HEK293T (cell line): ENCODE data around the gene PRMT1.
A peak's percentile ranks its signal among the peaks of the same experiment; 100 is the strongest.

Source experiments
- CTCF ChIA-PET: fragments of 350-600 bp; formaldehyde crosslinking; extraction: SDS; loops from one replicate; lab custom pipeline; 2021; ENCODE audit warnings: antibody characterized with exemption, inconsistent platforms; lab: Yijun Ruan, JAX
- POLR2A ChIA-PET: fragments of 350-600 bp; formaldehyde crosslinking; extraction: SDS; loops from one replicate; lab custom pipeline; 2020; ENCODE audit warnings: antibody characterized with exemption, inconsistent platforms; lab: Yijun Ruan, JAX
- DNase-seq: peaks from one replicate; pipeline ENCODE4 v3.0.0; 2012; ENCODE audit warnings: mixed read lengths; ENCODE audit errors: extremely low spot score
- ARNT ChIP-seq: fragments of 450-650 bp; IDR thresholded peaks from 2 replicates; pipeline ENCODE4 v1.6.1; 2017; ENCODE audit warnings: mild to moderate bottlenecking
- BHLHE40 ChIP-seq: fragments of 450-650 bp; IDR thresholded peaks from 2 replicates; pipeline ENCODE4 v1.6.1; 2016; ENCODE audit warnings: mild to moderate bottlenecking, moderate library complexity, borderline replicate concordance
- CTBP1 ChIP-seq: fragments of 450-650 bp; IDR thresholded peaks from 2 replicates; pipeline ENCODE4 v1.6.1; 2016; ENCODE audit warnings: borderline replicate concordance
- ELF4 ChIP-seq: fragments of 450-650 bp; IDR thresholded peaks from 2 replicates; pipeline ENCODE4 v1.6.1; 2017; ENCODE audit warnings: antibody characterized with exemption
- FOXA1 ChIP-seq: fragments of 450-650 bp; IDR thresholded peaks from 2 replicates; pipeline ENCODE4 v1.6.1; 2016; ENCODE audit warnings: mild to moderate bottlenecking
- FOXK2 ChIP-seq: fragments of 450-650 bp; IDR thresholded peaks from 2 replicates; pipeline ENCODE4 v1.6.1; 2016; ENCODE audit warnings: mild to moderate bottlenecking
- FOXM1 ChIP-seq: fragments of 450-650 bp; IDR thresholded peaks from 2 replicates; pipeline ENCODE4 v1.6.1; 2017; ENCODE audit warnings: mild to moderate bottlenecking, borderline replicate concordance
- HDGF ChIP-seq: fragments of 450-650 bp; IDR thresholded peaks from 2 replicates; pipeline ENCODE4 v1.6.1; 2017; ENCODE audit warnings: antibody characterized with exemption, borderline replicate concordance
- L3MBTL2 ChIP-seq: fragments of 450-650 bp; conservative IDR thresholded peaks from 2 replicates; pipeline ENCODE4 v1.6.1; 2016; ENCODE audit warnings: mild to moderate bottlenecking
- LEF1 ChIP-seq: fragments of 450-650 bp; IDR thresholded peaks from 2 replicates; pipeline ENCODE4 v1.6.1; 2017; ENCODE audit warnings: mild to moderate bottlenecking, borderline replicate concordance
- NFRKB ChIP-seq: fragments of 450-650 bp; IDR thresholded peaks from 2 replicates; pipeline ENCODE4 v1.6.1; 2016; ENCODE audit warnings: mild to moderate bottlenecking, moderate library complexity
- SP1 ChIP-seq: fragments of 450-650 bp; IDR thresholded peaks from 2 replicates; pipeline ENCODE4 v1.6.1; 2017
- SUZ12 ChIP-seq: fragments of 450-650 bp; IDR thresholded peaks from 2 replicates; pipeline ENCODE4 v1.6.1; 2016; ENCODE audit warnings: mild to moderate bottlenecking
- TARDBP ChIP-seq: fragments of 450-650 bp; IDR thresholded peaks from 2 replicates; pipeline ENCODE4 v1.6.1; 2016
- ZNF384 ChIP-seq: fragments of 450-650 bp; IDR thresholded peaks from 2 replicates; pipeline ENCODE4 v1.6.1; 2016
- TF ChIP-seq, protein P1 (sequence below): fragments of 450-650 bp; IDR thresholded peaks from 2 replicates; pipeline ENCODE4 v1.6.1; 2016

Gene PRMT1

DNA sequence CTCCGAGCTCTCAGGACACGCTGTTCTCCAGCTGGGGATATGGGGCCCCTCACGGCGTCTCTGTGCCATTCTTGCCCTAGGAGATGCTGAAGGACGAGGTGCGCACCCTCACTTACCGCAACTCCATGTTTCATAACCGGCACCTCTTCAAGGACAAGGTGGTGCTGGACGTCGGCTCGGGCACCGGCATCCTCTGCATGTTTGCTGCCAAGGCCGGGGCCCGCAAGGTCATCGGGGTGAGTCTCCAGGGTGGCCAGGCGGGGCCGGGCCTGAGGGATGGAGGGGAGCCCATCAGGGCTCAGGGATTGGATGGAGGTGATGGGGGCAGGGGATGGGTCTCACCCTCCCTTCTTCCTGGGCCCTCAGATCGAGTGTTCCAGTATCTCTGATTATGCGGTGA is 4.8 kb downstream of the PRMT1 start:
- POLR2A ChIA-PET: no interaction called here
- no peak for TF ChIP-seq NFRKB
- no peak for TF ChIP-seq TARDBP
- TF ChIP-seq BHLHE40: no peak
- no peak for TF ChIP-seq FOXK2
- no peak for TF ChIP-seq ZNF384
- TF ChIP-seq CTBP1: no peak
- TF ChIP-seq LEF1: no peak
- TF ChIP-seq L3MBTL2: no peak
- TF ChIP-seq SP1: no peak
- TF ChIP-seq, protein P1, sequence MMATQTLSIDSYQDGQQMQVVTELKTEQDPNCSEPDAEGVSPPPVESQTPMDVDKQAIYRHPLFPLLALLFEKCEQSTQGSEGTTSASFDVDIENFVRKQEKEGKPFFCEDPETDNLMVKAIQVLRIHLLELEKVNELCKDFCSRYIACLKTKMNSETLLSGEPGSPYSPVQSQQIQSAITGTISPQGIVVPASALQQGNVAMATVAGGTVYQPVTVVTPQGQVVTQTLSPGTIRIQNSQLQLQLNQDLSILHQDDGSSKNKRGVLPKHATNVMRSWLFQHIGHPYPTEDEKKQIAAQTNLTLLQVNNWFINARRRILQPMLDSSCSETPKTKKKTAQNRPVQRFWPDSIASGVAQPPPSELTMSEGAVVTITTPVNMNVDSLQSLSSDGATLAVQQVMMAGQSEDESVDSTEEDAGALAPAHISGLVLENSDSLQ: no peak
- no peak for TF ChIP-seq SUZ12
- TF ChIP-seq FOXM1: no peak
- TF ChIP-seq ARNT: no peak
- DNase-seq: no peak
- CTCF ChIA-PET: no interaction called here

GRCh38 chr19:49682274-49682673 is 5.2 kb downstream of the PRMT1 start:
- no peak for DNase-seq
- TF ChIP-seq FOXM1 (no peak), ZNF384 (no peak), ELF4 (no peak), FOXK2 (no peak), BHLHE40 (no peak), SP1 (no peak), HDGF (no peak), LEF1 (no peak), NFRKB (no peak), CTBP1 (no peak), FOXA1 (no peak), SUZ12 (no peak), ARNT (no peak), TARDBP (no peak), L3MBTL2 (no peak)
- TF ChIP-seq, protein P1: no peak
- ChIA-PET CTCF (no interaction called here), POLR2A (no interaction called here)

DNA sequence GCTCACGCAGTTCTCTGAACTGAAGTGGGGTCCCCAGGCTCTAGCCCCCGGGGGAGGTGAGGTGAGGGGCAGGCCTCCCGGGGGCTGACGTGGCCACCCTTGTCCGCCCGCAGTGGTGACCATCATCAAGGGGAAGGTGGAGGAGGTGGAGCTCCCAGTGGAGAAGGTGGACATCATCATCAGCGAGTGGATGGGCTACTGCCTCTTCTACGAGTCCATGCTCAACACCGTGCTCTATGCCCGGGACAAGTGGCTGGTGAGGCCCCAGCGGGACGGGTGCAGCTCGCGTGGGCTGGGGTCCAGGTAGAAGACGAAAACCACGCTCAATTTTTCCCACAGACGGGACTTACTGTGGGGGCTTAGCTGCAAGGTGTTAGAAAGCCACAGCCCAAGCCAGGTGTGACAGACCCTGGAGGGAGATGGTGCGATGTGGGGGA is 6.8 kb downstream of the PRMT1 start:
- TF ChIP-seq CTBP1: no peak
- no peak for TF ChIP-seq BHLHE40
- TF ChIP-seq SUZ12: no peak
- no peak for TF ChIP-seq NFRKB
- TF ChIP-seq FOXM1: no peak
- TF ChIP-seq L3MBTL2: no peak
- no peak for TF ChIP-seq ELF4
- TF ChIP-seq, protein P1: no peak
- no peak for TF ChIP-seq ARNT
- TF ChIP-seq FOXK2: no peak
- TF ChIP-seq FOXA1: no peak
- no peak for TF ChIP-seq LEF1
- no peak for TF ChIP-seq HDGF
- TF ChIP-seq ZNF384: no peak
- no peak for TF ChIP-seq TARDBP
- TF ChIP-seq SP1: no peak
- POLR2A ChIA-PET: no interaction called here
- no peak for DNase-seq
- CTCF ChIA-PET: no interaction called here

DNA sequence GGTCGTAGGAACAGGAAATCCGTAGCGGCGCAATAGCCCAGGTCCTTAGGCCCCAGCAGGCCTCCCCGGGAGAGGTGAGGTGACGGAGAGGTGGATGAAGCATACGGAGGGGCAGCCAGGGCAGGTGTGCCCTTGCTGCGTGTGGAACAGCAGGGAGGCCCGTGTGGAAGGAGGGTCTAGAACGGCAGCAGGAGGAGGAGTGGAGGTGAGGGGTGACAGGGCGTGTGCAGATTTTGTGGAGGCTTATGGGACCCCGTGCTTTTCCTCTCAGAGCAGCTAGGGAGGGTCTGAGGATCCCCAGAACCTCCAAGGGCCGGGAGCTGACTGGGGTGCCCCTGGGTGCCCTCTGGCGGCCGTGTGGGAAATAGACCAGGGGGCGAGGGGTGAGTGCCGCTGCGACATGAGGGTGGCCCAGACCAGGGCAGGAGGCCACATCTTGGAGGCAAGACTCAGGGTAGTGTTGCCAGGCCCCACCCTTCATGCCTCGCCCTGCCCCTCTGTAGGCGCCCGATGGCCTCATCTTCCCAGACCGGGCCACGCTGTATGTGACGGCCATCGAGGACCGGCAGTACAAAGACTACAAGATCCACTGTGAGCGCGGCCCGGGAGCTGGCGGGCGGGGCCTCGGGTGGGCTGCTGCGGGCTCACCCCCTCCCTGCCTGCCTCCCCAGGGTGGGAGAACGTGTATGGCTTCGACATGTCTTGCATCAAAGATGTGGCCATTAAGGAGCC is 7.3 kb downstream of the PRMT1 start:
- DNase-seq: peak; percentile 40
- TF ChIP-seq CTBP1 (no peak), TARDBP (no peak), ARNT (no peak), FOXK2 (no peak), L3MBTL2 (no peak), SUZ12 (no peak), HDGF (no peak), NFRKB (no peak), FOXM1 (no peak), ELF4 (no peak), ZNF384 (no peak)
- TF ChIP-seq, protein P1: no peak
- POLR2A ChIA-PET: no interaction called here
- CTCF ChIA-PET: no interaction called here

GRCh38 chr19:49684983-49685553 is 8.0 kb downstream of the PRMT1 start:
- no peak for DNase-seq
- ChIA-PET CTCF (interaction anchor here (0.6 kb wide), 1 partner anchor 14 kb away, joined by 4 read pairs; no protein-coding TSS in a partner anchor), POLR2A (interaction anchor here (0.8 kb wide), 1 partner anchor 45 kb away, joined by 3 read pairs; no protein-coding TSS in a partner anchor)
- TF ChIP-seq BHLHE40 (no peak), ARNT (no peak), SP1 (no peak), CTBP1 (no peak), SUZ12 (no peak), FOXM1 (no peak), L3MBTL2 (no peak), FOXA1 (no peak), NFRKB (no peak), FOXK2 (no peak), ELF4 (no peak), ZNF384 (no peak)
